Cerebellar nuclear complex (tissue), 1 donor: ENCODE results near the gene HCRTR1.
"Not testable (repeated sequence)": the region's sequence is repeated elsewhere in the genome, so short reads cannot be mapped to it uniquely, and the experiment has no call there.

ENCODE experiments used
- DNase-seq, 2 experiments: peaks; one replicate each; lab custom pipeline; 2025; lab: John Stamatoyannopoulos, UW

The HCRTR1 gene

DNA sequence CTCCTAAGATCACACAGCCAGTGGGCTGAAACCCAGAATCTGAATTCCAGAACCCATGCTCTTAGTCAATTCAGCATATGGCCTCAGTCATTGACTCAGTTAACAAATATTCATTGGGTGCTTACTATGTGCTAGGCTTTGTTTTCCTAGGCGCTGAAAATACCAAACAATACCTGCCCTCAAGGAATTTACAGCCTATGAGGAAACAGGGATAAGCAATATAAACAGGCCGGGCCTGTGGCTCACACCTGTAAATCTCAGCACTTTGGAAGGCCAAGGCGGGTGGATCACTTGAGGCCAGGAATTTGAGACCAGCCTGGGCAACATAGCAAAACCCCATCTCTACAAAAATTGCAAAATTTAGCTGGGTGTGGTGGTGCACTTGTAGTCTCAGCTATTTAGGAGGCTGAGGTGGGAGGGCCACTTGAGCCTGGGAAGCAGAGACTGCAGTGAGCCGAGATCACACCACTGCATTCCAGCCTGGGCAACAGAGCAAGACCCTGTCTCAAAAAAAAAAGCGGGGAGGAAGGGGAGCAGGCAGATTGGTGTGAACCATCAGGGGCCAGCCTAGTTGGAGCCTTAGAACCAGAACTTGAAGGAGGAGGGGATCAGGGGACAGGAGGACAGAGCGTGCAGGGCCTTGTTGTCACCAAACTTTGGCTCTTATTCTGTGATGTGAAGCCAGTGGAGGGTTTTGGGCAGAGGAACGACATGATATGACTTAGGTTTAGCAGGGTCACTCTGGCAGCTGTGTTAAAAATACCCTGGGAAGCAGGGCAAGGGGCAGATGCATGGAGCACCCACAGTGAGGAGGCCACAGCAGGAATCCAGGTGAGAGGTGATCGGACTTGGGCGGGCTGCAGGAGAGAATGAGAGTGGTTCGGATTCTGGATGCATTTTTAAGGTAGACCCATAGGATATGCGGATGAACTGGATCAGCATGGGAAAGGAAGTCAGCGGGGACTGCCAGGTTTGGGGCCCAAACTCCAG lies 35.4 kb upstream of the HCRTR1 start:
- no peak for DNase-seq

DNA sequence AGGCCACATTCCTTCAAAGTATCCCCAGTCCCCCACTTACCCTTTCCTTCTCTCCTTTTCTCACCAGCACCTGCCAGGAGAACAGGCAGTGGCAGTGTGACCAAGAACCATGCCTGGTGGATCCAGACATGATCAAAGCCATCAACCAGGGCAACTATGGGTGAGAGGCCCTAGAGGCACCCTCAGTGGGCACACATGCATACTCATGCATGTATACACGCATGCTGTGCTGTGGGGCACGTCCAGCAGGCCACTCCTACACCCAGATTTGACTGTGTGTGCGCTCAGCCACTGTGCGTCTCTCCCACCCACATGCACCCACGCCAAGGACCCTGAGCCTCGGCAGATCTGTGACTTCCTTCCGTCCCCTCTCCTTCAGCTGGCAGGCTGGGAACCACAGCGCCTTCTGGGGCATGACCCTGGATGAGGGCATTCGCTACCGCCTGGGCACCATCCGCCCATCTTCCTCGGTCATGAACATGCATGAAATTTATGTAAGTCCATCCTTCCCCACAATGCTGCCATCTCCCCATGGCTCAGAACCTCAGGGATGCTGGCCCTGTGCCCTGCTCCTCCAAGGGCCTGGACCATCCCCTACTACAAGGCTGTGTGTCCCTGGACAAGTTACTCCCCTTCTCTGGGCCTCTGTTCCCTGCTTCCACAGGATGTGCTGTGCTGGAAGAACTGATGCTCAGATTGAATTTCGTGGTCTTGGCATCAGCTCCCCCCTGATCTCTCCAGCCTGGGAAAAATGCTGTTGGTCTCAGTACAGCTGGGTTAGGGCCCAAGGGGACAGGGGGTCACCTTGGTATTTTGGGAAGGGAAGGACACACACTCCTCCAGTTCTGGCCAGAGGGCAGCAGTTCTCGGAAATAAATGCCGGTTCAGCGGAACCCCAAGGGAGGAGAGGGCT lies 34.2 kb upstream of the HCRTR1 start:
- no peak for DNase-seq

DNA sequence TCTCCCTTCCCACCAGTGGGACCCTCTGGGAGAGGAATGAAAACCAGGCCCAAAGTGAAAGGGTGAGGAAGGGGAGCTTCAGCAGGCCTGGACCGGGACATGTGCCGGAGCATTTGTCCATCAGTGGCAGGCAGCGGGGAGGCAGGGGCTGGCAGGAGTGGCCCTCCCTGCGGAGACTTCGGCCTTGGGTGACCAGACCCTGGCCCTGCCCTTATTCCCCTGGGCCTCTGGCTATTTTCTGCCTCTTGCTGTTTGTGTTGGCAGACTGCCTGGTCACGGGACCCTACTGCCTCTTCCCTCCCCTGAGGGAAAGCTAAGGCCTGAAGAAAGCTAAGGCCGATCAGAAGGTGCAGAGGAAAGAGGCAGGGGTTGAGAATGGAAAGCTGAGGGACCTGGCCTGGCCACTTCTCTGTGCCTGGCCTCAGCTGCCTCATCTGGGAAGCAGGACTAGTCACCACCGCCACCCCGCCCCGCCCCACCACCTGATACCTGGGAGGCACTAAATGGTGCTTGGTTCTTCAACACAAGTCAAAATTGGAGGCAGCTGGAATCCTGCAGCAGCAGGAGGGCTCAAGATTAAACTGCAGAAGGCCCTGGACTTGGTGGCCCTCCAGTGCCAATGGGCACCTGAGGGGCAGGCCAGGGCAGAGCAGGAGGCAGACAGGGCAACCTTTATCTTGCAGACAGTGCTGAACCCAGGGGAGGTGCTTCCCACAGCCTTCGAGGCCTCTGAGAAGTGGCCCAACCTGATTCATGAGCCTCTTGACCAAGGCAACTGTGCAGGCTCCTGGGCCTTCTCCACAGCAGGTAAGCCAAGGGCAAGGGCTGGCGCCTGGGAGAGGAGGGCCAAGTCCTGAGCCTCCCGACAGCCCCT lies 33.3 kb upstream of the HCRTR1 start:
- DNase-seq = no peak

DNA sequence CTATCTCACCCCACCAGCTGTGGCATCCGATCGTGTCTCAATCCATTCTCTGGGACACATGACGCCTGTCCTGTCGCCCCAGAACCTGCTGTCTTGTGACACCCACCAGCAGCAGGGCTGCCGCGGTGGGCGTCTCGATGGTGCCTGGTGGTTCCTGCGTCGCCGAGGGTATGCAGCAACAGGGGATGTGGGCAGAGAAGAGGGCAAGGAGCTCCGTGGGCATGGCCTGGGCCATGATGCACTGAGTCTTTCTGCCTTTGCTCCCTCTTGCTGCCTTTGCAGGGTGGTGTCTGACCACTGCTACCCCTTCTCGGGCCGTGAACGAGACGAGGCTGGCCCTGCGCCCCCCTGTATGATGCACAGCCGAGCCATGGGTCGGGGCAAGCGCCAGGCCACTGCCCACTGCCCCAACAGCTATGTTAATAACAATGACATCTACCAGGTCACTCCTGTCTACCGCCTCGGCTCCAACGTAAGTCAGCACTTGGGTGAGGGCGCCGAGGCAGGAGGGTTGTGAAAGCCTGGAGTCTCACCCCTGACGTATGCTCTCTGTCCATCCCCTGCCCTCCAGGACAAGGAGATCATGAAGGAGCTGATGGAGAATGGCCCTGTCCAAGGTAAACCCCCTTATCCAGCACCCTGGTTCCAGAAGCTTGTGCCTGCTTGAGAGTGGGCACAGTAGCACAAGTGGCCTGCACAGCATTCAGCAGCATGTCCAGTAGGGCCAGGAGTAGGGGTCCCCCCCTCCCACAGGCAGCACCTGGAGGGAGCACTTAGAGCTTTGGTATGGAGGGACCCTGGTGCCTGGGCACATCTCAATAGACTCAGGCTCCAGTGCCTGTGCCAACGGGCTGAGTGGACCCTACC lies 32.4 kb upstream of the HCRTR1 start:
- DNase-seq = no peak

DNA sequence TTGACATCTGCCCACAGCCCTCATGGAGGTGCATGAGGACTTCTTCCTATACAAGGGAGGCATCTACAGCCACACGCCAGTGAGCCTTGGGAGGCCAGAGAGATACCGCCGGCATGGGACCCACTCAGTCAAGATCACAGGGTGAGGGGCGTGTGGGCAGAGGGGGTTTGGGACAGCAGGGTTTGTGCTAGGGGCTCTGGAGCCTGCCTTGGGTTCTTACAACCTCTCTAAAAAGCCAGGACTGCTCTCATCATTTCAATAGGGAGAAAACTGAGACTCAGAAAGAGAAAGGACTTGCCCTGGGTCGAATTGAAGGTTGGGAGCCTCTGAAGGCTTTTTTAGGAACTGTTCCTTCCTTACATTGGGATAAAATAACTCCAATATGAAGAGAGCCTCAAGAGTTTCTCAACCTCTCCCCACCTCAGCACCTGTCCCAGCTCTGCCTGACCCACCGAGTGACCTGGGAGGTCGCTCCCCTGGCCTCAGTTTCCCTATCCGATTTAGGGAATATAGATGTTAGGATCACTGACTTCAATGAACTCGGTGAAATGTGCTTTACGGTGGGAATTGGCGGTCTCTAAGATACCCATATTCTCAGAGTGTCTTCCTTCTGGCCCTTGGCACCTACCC lies 31.6 kb upstream of the HCRTR1 start:
- DNase-seq = no peak

DNA sequence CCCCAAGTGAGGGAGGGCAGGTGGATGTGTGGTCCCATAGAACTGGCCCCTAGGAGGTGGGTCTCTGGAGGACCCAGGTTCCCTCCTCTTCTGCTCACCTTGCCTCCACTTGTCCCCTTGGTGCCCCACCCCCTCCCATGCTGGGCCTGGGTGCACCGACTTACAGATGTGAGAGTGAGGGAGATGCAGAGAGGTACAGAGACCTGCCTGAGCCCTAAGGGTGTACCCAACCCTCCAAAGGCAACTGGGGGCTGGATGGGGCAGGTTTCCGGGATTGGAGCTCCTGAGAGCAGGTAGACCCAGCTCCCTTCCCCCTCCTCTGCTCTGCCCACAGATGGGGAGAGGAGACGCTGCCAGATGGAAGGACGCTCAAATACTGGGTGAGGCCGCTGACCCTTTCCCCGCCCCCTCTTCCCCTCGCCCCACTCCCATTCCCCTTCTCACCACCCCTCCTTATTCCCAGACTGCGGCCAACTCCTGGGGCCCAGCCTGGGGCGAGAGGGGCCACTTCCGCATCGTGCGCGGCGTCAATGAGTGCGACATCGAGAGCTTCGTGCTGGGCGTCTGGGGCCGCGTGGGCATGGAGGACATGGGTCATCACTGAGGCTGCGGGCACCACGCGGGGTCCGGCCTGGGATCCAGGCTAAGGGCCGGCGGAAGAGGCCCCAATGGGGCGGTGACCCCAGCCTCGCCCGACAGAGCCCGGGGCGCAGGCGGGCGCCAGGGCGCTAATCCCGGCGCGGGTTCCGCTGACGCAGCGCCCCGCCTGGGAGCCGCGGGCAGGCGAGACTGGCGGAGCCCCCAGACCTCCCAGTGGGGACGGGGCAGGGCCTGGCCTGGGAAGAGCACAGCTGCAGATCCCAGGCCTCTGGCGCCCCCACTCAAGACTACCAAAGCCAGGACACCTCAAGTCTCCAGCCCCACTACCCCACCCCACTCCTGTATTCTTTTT lies 30.8 kb upstream of the HCRTR1 start:
- DNase-seq = no peak

DNA sequence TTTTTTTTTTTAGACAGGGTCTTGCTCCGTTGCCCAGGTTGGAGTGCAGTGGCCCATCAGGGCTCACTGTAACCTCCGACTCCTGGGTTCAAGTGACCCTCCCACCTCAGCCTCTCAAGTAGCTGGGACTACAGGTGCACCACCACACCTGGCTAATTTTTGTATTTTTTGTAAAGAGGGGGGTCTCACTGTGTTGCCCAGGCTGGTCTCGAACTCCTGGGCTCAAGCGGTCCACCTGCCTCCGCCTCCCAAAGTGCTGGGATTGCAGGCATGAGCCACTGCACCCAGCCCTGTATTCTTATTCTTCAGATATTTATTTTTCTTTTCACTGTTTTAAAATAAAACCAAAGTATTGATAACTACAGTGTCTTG lies 30.2 kb upstream of the HCRTR1 start:
- DNase-seq = not testable (repeated sequence)

DNA sequence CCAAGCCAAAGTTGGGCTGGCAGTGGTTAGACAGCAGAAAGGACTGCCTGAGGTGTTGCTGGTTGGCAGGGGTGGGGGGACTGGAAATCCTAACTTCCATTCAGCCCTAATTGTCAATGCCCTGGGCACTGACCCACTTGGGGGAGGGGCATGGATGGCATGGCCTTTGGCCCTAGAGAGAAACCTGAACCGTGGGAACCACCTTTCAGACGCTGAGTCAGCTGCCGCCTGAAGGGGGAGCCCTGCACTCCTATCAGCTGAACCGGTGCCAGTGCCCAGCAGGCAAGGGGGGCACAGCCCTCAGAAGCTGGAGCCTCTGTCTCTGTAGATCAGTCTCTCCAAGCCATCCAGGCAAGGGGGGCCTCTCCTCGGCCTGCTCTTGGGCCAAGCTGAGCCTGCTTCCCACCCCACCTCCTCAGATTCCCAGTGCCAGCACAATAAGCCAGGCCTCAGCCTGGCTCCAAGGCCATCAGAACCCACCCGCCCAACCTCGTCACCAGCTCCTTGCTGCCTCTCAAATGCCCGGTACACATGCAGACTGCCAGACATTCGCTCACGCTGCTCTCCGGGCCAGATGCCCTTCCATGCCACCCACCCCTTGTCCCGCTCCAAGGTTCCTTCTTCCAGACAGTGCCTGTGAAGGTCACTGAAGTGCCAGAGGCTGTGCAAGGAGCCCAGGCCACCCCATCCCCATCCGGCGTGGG lies 29.6 kb upstream of the HCRTR1 start:
- no peak for DNase-seq

DNA sequence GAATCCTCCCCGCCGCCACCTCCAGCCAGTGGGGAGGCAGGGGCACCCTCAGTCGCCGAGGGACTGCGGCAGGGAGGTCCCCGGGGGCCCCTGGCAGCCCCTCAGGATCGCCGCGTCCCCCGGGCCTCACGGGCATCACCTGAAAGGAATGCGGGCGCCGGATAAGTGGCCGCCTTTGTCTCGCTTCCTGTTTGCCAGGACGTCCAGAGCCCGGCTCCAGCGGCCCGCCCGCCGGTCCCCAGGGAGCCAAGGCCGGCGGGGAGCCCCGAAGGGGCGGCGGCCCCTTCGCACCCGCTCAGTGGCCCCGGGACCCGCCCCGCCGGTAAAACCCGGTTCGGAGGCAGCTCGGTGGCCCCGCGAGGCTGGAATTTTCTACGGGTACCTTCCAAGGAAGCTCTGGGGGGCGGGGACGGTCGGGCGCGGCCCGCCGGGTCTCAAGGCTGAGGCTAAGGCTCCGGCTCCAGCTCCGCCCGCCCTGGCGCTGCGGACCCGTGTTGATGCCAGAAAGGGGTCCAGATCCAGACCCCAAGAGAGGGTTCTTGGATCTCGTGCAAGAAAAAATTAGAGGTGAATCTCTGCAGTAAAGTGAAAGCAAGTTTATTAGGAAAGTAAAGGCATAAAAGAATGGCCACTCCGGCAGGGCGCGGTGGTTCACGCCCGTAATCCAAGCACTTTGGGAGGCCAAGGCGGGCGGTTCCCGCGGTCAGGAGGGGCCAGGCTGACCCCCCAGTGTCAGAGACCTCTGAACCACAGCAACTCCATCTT lies 28.6 kb upstream of the HCRTR1 start:
- DNase-seq = no peak

DNA sequence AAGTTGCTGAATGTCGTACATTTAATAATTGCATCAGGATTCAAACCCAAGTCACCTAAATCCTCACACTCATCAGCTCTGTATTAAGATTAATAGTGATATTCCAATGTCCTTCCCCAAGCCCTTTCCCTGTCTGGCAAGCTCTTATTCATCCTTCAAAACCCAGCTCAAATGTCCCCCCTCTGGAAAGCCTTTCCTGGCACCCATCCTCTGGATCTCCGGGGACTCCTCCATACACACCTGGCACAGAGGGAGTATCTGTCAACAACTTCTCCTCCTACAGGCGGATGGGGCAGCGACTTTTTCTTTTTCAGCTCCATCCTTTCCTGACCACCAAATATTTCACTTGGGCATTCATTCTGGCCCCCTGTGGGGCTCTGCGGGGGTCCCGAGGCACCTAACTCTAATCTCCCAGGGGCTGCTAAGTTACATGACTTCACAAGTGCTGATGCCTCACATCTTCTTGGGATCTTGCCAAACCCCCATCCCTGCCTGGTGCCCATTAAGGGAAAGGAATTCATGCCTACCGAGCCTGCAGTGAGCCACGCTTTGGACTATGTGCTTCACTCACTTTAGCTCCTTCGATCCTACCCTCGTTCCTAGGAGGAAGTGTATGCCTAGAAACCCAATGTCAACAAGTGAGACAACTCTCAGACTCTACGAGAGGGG lies 25.9 kb upstream of the HCRTR1 start:
- DNase-seq = no peak

DNA sequence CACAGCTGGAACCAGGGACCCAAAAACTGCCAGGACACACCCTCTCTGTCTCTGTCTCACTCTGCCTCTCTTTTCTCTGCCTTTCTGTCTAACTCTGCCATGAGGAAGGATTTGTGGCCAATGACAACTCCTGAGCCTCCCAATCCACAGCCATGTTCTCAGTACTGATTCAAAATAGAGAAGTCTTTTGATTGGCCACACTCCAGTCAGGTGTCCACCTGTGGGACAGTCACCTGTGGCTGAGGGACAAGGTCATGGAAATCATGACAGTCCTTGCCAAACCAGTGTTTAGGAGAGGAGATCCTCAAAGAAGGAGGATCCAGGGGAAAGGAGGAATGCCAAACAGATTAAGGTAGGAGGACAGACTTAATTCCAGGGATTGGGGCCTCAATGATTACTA lies 25.4 kb upstream of the HCRTR1 start:
- no peak for DNase-seq

DNA sequence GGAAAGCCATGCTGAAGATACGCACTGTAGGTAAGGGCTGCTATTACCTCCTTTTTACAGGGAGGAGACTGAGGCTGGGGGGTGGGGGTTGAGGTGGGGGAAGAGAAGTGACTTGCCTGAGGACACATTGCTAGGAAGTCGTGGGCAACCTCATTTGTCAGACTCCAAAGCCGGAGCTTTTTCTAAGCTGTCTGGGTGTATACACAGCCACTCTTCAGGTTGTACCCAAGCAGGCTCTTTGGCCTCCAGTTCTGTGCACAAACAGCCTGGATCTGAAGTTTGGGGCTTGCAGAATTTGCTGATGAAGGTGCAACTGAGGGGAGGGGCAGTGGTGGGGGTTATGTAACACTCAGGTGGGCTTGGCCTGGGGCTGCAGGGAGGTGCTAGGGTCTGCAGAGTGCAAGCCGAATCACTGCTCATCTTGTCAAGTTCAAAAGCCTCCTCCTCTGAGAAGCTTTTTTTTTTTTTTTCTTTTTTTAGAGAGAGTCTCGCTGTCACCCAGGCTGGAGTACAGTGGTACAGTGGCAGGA lies 24.3 kb upstream of the HCRTR1 start:
- DNase-seq = no peak

DNA sequence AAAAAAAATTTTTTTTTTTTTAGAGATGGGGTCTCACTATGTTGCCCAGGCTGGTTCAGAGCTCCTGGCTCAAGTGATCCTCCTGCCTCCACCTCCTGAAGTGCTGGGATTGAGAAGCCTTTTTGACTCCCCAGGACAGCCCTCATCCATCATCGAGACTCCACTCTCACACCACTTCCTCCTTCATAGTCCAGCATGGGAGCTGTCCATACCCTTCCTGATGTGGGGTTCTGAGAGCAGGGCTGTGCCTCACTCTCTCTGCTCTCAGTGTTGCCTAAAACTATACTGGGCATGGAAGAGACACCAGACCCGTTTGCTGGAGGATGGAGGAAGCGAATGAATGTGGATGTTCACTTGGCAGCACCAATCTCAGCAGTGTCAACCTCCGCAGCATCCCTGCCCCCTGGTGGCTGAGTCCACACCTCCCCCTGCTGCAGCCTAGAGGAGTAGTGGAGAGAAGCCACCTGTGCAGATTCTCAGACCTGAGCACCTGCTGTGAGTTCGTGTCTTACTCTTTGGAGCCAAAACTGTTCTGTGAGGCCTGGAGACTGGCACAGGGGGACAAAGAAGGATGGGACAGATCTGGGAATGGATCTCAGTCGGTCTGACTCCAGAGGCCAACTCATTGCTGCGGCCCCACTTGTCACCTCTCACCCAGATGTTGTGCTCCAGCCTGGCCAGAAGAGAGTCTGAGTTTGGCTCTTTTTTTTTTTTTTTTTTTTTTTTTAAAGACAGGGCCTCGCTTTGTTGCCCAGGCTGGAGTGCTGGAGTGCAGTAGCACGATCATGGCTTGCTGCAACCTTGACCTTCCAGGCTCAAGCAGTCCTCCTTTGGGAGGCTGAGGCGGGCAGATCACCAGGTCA lies 23.5 kb upstream of the HCRTR1 start:
- no peak for DNase-seq

DNA sequence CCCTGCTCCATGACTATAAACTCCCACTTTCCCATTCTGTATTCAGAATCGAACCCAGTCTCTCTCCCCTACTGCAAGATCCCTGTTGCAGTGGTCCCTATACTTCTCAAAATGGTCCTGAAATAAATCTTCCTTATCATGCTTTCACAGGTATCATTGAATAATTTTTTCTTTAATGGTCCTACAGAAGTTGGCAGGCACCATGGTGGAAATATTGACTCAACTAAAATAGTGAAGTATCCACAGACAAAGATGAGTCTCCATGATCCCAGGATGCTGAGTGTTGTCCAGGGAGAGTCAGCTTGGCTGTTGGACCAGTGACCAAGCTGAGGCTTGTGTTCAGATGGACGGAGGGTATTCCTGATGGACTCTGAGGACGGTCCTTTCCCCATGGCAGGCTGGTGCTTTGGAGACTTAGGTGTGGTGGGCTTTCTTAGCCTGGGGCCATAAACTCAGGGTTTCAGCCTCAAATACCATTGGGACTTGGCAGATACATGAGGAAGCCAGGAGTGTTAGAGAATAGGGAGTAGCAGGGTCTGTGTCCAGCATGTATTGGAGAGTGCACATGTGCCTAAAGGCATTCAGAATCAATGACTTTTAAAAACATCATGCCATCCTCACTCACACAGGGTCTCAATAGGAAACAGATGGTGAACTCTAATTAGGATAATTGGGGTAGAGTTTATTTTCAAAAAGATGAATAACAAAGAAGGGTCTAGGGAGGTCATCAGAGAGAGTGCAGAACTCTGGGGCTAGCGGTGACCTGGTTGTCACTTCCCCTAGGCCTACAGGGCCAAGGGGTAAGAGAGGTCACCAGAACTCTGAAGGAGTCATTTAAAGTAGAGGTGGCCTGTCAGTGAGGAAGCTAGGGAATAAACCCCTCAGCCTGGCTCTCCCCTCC lies 21.4 kb upstream of the HCRTR1 start:
- no peak for DNase-seq

DNA sequence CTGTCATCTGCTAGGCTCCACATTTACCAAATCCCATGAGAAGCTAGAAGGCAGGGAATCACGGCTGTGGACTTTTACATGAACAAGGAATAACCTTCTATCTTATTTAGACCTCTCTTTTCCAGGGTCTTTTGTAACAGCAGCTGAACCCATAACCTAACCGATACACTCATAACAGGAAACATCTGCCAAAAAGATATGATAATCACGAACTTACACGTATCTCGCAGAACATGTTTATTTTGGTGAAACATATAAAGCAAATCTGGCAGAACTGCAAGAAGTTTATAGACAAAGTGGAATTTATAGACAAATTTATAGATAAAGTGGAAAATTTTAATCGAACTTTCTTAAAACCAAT lies 20.8 kb upstream of the HCRTR1 start:
- DNase-seq = no peak
